Endothelial cell of hepatic sinusoid (primary cell): ENCODE data around the gene BCL3.

ENCODE experiments used
- in situ Hi-C: cut with HindIII; loops from 2 replicates; pipeline ENCODE4 v1.10.0; 2017; ENCODE audit warnings: low sequenced_read_pairs

Gene BCL3

GRCh38 chr19:44720396-44720795 is 28.1 kb upstream of the BCL3 start:
- in situ Hi-C loops: loop anchor here (10.0 kb wide), 1 partner anchor 84 kb away; the partner anchor contains the start of gene BCAM

GRCh38 chr19:44720945-44721344 is 27.6 kb upstream of the BCL3 start:
- in situ Hi-C loops: loop anchor here (10.0 kb wide), 1 partner anchor 84 kb away; the partner anchor contains the start of gene BCAM

GRCh38 chr19:44721369-44721768 is 27.1 kb upstream of the BCL3 start:
- in situ Hi-C loops: loop anchor here (10.0 kb wide), 1 partner anchor 83 kb away; the partner anchor contains the start of gene BCAM

- in situ Hi-C loops: loop anchor here (10.0 kb wide), 1 partner anchor 82 kb away; the partner anchor contains the start of gene BCAM
These were observed 26.1 kb upstream of the BCL3 start for GRCh38 chr19:44722131-44723121.

GRCh38 chr19:44723299-44723951 is 25.1 kb upstream of the BCL3 start:
- in situ Hi-C loops: loop anchor here (10.0 kb wide), 1 partner anchor 81 kb away; the partner anchor contains the start of gene BCAM

GRCh38 chr19:44723952-44724319 is 24.6 kb upstream of the BCL3 start:
- in situ Hi-C loops: loop anchor here (10.0 kb wide), 1 partner anchor 81 kb away; the partner anchor contains the start of gene BCAM

GRCh38 chr19:44725251-44725650 is 23.3 kb upstream of the BCL3 start:
- in situ Hi-C loops: loop anchor here (10.0 kb wide), 1 partner anchor 80 kb away; the partner anchor contains the start of gene BCAM

GRCh38 chr19:44725684-44726083 is 22.8 kb upstream of the BCL3 start:
- in situ Hi-C loops: loop anchor here (10.0 kb wide), 1 partner anchor 79 kb away; the partner anchor contains the start of gene BCAM

- in situ Hi-C loops: loop anchor here (10.0 kb wide), 1 partner anchor 78 kb away; the partner anchor contains the start of gene BCAM
These were observed 22.0 kb upstream of the BCL3 start for GRCh38 chr19:44726465-44726864.

GRCh38 chr19:44728178-44728577 is 20.3 kb upstream of the BCL3 start:
- in situ Hi-C loops: loop anchor here (10.0 kb wide), 1 partner anchor 77 kb away; the partner anchor contains the start of gene BCAM

- in situ Hi-C loops: loop anchor here (10.0 kb wide), 1 partner anchor 75 kb away; the partner anchor contains the start of gene BCAM
These were observed 18.9 kb upstream of the BCL3 start for GRCh38 chr19:44729516-44730033.

- in situ Hi-C loops: no loop called here
These were observed 17.4 kb upstream of the BCL3 start for GRCh38 chr19:44731081-44731480.

- in situ Hi-C loops: no loop called here
These were observed 16.9 kb upstream of the BCL3 start for GRCh38 chr19:44731622-44732021.

- in situ Hi-C loops: no loop called here
These were observed 16.1 kb upstream of the BCL3 start for GRCh38 chr19:44732235-44733014.

- in situ Hi-C loops: no loop called here
These were observed 14.2 kb upstream of the BCL3 start for GRCh38 chr19:44734357-44734756.

- in situ Hi-C loops: no loop called here
These were observed 13.5 kb upstream of the BCL3 start for GRCh38 chr19:44735011-44735410.

GRCh38 chr19:44737238-44738071 is 11.1 kb upstream of the BCL3 start:
- in situ Hi-C loops: no loop called here

- in situ Hi-C loops: no loop called here
These were observed 10.4 kb upstream of the BCL3 start for GRCh38 chr19:44738136-44738535.
